T47D (cell line): ENCODE data around the gene MAL.

Experiments
- DNase-seq, 2 experiments: peaks; one replicate each; pipeline versions ENCODE4 v3.0.0 to v3.0.0-alpha.2; 2011 to 2012; ENCODE audit warnings: low read depth in 1 of 2, low spot score in 1 of 2
- JUND ChIP-seq: IDR thresholded peaks from 2 replicates; pipeline ENCODE4 v1.6.1; 2012; ENCODE audit warnings: low read depth
- in situ Hi-C: cut with HindIII; loops from 2 replicates; pipeline ENCODE4 v1.10.0; 2016; ENCODE audit warnings: low sequenced_read_pairs, low pct_unique_long_range_greater_than_20kb

Gene MAL

GRCh38 chr2:95044601-95045000, 19.1 kb downstream of the MAL start:
- in situ Hi-C loops = no loop called here
- TF ChIP-seq JUND = no peak

GRCh38 chr2:95046371-95047112, 21.0 kb downstream of the MAL start:
- in situ Hi-C loops = no loop called here
- no peak for TF ChIP-seq JUND
- no peak for DNase-seq

More at GRCh38 chr2:95044601-95045000, 19.1 kb downstream of the MAL start:
- no peak for DNase-seq

DNA sequence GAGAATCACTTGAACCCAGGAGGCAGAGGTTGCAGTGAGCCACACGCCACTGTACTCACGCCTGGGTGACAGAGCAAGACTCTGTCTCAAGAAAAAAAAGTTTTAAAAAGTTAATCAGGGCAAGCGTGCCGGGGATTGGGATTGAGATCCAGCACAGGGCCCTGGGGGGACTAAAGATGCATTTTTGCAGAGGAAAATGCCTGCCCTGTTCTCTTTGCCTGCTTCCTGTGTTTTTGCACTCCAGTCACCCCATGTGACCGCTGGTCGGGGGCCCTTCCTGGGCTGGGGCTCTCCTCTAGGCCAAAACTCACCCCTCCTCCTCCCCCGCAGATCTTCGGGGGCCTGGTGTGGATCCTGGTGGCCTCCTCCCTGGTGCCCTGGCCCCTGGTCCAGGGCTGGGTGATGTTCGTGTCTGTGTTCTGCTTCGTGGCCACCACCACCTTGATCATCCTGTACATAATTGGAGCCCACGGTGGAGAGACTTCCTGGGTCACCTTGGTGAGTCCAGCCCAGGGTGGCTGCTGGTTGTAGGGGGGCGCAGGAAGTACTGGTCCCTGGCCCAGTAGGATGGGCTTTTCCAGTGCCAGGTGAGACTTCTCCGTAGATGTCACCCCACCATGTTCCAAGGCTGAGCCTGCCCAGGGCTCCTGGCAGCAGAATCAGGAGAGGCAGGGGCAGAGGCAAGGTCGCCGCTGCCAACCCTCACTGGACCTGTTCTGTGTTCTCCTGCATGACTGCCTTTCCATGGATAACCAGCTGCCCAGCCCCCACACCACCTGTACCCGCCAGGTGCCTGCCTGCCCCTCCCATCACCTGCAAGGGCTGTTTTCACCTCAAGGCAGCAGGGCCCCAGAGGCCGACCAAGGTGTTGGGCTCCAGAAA, 22.4 kb downstream of the MAL start:
- no peak for DNase-seq
- TF ChIP-seq JUND = no peak
- in situ Hi-C loops = no loop called here

- TF ChIP-seq JUND = no peak
- in situ Hi-C loops = no loop called here
- no peak for DNase-seq
These were observed 23.5 kb downstream of the MAL start for GRCh38 chr2:95048825-95049682.

DNA sequence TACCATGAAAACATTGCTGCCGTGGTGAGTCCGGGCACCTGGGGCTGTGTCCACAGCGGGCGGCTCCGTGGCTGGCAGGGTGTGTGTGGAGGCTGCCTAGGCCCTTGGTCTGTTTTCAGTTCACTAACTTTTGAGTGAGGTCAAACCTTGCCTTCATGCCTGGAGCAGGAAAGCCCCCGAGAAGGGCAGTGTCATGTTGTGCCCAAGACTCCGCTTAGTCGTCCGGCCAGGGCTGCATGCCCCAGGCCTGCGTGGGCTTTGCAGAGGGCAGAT, 24.1 kb downstream of the MAL start:
- in situ Hi-C loops = no loop called here
- no peak for DNase-seq
- TF ChIP-seq JUND = no peak

- TF ChIP-seq JUND = no peak
- no peak for DNase-seq
- in situ Hi-C loops = no loop called here
These were observed 24.5 kb downstream of the MAL start for GRCh38 chr2:95049961-95050360.

- in situ Hi-C loops = no loop called here
- no peak for DNase-seq
- TF ChIP-seq JUND = no peak
These were observed 25.1 kb downstream of the MAL start for GRCh38 chr2:95050385-95051300.

DNA sequence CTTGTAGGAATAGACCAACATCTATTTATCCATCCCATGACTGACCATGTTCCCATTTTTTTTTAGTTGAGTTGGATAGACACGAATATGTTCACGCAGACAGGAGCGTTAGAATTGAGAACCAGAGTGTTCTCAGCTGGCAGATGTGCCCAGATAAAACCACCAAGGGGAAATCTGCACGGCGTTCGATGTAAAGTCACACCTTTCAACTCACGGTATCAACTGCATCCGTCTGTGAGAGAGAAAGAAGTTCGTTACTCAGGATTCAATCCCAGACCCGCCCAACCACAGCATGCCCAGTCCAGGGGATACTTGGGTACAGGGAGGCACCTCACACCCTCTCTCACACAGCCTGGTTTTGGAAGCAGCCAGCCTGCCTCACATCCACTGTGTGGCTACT, 26.1 kb downstream of the MAL start:
- no peak for TF ChIP-seq JUND
- no peak for DNase-seq
- in situ Hi-C loops = no loop called here

DNA sequence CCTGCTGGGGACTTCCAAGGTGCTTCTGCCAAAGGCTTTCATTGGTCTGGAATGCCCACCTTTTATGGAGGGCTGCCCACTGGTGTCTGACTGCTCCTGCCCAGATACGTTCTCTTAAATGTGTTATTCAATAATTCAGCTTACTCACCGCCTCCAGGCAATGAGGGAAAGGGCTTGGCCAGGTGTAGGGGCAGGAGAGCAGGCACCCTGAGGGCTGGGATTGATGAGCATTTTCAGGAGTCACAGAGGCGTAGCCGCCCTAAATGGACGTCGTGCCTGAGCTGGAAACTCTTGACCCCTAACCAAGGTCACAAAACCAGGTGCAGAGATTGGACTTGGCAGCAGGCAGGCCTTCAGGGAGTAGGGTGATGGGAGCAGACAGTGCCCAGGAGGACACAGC, 26.8 kb downstream of the MAL start:
- DNase-seq = no peak
- TF ChIP-seq JUND = no peak
- in situ Hi-C loops = no loop called here

DNA sequence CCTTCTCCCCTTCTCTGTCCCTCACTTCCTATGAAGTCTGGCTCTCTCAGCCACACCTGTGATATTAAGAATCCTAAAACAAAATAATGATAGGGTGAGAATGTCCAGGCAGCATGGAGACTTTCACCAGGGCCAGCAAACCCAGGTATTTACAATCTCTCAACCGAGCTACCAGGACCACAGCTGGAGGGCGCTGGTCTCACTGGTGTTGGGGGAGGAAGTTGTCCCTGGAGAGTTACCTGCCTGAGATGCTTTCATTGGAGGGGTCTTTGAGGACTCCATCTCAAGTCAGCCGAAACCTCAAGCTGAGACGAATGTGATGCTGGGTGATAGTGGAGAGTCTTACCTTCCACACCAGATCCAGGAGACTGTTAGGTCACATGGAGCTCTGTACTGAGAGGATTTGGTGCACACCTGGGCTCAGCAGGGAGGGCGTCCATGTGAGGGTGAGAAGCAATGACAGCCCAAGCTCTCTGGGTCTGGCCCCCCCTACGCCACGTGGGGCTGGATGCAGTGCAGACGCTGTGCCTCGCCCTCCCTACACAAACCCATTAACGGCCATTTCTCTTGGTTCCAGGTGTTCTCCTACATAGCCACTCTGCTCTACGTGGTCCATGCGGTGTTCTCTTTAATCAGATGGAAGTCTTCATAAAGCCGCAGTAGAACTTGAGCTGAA, 27.4 kb downstream of the MAL start:
- no peak for DNase-seq
- in situ Hi-C loops = no loop called here

DNA sequence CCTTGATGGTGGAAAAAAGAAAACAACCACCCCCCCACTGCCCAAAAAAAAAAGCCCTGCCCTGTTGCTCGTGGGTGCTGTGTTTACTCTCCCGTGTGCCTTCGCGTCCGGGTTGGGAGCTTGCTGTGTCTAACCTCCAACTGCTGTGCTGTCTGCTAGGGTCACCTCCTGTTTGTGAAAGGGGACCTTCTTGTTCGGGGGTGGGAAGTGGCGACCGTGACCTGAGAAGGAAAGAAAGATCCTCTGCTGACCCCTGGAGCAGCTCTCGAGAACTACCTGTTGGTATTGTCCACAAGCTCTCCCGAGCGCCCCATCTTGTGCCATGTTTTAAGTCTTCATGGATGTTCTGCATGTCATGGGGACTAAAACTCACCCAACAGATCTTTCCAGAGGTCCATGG, 28.0 kb downstream of the MAL start:
- no peak for TF ChIP-seq JUND
- in situ Hi-C loops = no loop called here
- DNase-seq = peak; percentile 49 to 76

More for the DNA sequence above, 27.4 kb downstream of the MAL start:
- no peak for TF ChIP-seq JUND

GRCh38 chr2:95054016-95054415, 28.5 kb downstream of the MAL start:
- TF ChIP-seq JUND = no peak
- in situ Hi-C loops = no loop called here
- DNase-seq = no peak
